Islet precursor cell (in vitro differentiated cells): Measurements from ENCODE around the gene AGBL4.
"Not testable (repeated sequence)": the region's sequence is repeated elsewhere in the genome, so short reads cannot be mapped to it uniquely, and the experiment has no call there.

Experiments
- DNase-seq: peaks from one replicate; pipeline ENCODE4 v3.0.0-alpha.2; 2018

The AGBL4 gene

DNA sequence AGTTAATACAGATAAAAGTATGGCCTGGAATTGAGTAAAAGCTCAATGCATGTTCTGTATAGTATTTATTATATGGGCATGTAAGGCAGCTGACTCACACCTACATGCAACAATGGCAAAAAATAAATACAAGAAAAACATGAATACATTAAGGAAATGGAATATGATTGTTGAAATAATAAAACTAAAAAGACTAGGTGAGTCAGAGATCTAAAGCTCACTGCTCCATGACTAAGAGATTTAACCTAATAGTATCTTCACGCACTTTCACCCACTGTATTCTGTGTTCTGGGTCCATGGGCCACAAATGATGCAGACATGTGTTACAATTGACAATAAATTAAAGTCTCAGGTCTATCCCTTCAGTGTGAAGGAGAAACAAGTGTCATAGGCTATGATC lies 607.0 kb downstream of the AGBL4 start:
- no peak for DNase-seq

DNA sequence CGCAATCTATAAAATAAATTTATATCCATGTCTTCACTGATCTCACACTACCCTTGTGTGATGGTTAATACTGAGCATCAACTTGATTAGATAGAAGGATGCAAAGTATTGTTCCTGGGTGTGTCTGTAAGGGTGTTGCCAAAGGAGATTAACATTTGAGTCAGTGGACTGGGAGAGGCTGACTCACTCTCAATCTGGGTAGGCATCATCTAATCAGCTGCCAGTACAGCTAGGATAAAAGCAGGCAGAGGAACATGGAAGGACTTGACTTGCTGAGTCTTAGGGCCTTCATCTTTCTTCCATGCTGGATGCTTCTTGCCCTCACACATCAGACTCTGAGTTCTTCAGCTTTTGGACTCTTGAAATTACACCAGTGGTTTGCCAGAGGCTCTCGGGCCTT lies 615.4 kb downstream of the AGBL4 start:
- no peak for DNase-seq

DNA sequence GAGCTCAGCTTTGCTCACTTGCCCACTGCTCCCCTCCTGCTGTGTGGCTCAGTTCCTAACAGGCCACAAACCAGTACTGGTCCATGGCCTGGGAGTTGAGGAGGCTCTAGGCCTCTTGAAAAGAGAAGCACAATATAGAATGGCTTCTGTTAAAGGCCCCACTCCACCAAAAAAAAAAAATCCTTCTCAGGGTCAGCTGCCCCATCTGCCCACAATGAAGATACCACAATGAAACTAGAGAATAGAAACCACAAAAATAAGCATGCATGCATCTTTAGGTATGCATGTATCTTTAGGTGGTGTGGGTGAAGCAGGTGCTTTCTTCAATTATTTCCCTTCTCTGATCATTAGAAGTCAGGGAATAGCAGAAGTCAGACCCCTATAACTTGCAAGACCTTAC lies 626.7 kb downstream of the AGBL4 start:
- no peak for DNase-seq

GRCh38 chr1:49394200-49394599 lies 629.6 kb downstream of the AGBL4 start:
- no peak for DNase-seq

DNA sequence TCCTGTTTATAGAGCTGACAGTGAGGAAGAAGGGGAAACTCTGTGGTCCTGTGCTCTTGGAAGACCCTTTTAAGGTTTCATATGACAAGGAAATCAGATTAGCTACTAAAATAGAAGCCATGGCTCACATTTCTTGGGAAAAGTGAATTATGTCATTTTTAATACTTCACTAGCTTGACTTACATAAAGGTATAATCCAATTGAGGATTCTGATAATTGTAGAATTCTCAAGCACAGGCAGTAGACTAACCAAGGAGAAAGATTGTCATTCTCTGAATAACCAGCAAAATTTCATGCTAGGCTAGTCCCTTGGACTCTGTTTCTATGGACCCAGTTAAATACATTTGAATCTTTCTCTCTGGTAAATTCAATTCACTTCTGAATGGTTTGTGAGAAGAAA lies 634.1 kb downstream of the AGBL4 start:
- no peak for DNase-seq

DNA sequence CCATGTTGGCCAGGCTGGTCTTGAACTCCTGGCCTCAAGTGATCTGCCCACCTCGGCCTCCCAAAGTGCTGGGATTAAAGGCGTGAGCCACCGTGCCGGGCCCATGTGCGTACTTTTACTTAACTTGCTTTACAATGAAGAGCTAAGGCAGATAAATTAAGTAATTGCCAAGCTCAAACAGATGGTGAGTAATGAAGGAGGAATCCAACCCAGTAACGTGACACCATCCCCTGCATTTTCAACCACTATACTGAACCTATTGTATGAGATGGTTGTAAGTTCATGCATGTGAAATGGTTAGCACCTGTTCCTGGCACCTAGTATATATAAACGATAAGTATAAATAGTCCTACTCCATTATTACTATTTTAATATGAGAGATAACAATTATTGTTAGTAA lies 659.1 kb downstream of the AGBL4 start:
- DNase-seq: peak; percentile 56

- DNase-seq: no peak
Observed at GRCh38 chr1:49363628-49364027, 660.1 kb downstream of the AGBL4 start.

DNA sequence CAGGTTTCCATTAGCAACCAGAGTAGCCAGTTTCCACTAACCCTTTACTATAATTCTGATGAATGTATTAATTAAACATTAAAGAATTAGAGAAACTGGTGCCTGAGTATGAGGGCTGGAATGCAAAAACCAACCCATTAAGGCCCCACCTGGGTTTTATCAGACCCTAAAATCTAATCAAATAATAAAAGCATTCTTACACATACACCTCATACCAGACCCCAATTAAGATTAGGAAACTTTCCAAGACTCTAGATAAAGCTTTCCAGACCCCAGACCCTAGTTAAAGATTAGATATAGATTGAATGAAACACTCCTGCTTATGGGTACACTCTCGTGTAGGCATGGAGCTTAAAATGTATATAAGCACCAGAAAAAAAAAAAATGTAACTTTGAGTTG lies 665.7 kb downstream of the AGBL4 start:
- DNase-seq: no peak

DNA sequence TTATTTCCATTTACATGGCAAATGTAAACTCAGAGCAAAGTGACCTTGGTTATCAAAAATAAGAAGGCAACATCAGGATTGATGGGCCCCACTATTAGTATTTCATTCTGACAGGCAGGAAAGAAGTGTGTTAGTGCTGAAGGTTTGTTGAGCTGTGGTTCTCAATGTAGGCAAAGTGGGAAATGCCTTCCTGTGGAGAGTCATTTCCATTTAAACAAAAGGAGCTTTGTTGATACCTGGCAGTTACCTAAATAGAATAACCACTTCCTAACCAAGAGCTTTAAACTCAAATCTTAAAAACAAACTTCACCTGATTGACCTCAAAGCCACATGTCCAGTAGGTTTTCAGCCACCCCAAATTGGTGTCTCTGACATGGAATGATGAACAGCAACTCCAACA lies 667.2 kb downstream of the AGBL4 start:
- DNase-seq: no peak

GRCh38 chr1:49351768-49352167 lies 672.0 kb downstream of the AGBL4 start:
- DNase-seq: no peak

GRCh38 chr1:49346767-49347349 lies 676.9 kb downstream of the AGBL4 start:
- DNase-seq: no peak

- DNase-seq: no peak
Observed at GRCh38 chr1:49340576-49340975, 683.2 kb downstream of the AGBL4 start.

- no peak for DNase-seq
Observed at GRCh38 chr1:49339043-49339442, 684.7 kb downstream of the AGBL4 start.

GRCh38 chr1:49337251-49337650 lies 686.5 kb downstream of the AGBL4 start:
- no peak for DNase-seq

- DNase-seq: no peak
Observed at GRCh38 chr1:49333906-49334305, 689.8 kb downstream of the AGBL4 start.

DNA sequence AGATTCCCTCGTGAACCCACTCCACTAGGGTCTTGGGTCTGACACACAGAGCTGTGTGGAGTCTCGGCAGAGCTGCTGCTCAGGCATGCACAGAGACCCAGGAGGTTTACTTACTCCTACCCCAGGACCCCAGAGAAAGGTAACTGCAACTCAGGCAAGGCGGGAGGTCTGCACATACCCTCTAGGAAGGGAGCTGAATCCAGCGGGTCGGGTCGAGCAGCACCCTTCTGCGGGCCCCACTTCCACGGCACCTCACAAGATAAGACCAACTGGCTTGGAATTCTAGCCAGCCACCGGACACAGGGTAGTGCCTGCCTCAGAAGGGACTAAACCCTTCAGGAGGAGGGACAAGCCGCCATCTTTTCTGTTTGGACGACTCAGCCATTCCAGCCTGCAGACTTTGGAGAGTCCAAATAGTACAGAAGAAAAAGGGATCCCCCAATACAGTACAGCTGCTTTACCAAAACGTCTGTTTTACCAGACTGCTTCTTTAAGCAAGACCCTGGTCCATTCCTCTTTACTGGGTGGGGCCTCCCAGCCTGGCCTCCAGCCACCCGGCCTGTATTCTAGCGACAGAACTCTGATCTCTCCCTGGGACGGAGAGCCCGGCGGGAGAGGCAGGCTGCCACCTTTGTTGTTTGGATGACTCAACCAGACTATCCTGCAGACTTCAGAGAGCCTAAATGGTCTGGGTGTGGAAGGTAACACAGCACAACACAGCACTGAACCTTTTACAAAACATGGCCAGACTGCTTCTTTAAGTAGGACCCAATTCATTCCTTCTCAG lies 692.5 kb downstream of the AGBL4 start:
- peak; percentile 62 for DNase-seq

DNA sequence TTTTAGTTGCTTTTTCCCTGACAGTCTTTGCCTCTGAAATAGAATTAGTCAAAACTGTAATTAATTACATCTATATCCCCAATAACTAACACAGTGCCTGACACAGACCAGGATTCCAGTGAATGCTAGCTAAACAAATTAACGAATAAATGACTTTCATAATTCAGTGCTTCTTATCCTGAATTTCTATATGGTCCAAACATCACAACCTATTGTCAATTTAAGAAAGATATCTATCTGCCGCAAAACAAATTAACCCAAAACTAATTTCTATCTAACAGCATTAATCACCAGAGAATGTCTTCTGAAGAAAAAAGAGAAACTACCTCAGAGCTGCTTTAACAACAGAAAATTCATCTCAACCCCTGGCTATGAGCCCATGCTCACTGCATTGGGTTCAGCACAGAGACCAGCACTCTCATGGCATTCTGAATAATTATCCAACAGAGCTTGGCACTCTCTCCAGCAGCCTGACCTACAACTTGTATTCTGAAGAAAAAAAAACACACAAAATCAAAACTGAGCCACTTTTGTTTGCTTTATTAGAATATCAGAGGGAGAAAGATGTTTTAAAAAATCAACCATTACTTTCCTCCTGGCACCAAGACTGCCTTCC lies 699.7 kb downstream of the AGBL4 start:
- no peak for DNase-seq

DNA sequence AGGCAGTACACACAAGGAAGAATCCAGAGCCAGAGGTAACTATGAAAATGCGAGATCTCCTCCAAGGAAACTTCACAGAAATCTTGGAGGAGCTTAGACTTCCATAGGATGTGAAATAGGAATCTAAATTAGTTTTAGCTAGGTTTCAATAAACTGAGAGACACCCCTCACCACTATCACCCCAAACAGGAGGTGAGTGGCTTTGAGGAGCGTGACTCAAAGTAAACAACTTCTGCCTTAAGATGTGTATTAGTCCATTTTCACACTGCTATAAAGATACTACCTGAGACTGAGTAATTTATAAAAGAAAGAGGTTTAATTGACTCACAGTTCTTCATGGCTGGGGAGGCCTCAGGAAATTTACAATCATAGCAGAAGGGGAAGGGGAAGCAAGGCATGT lies 703.3 kb downstream of the AGBL4 start:
- DNase-seq: not testable (repeated sequence)

DNA sequence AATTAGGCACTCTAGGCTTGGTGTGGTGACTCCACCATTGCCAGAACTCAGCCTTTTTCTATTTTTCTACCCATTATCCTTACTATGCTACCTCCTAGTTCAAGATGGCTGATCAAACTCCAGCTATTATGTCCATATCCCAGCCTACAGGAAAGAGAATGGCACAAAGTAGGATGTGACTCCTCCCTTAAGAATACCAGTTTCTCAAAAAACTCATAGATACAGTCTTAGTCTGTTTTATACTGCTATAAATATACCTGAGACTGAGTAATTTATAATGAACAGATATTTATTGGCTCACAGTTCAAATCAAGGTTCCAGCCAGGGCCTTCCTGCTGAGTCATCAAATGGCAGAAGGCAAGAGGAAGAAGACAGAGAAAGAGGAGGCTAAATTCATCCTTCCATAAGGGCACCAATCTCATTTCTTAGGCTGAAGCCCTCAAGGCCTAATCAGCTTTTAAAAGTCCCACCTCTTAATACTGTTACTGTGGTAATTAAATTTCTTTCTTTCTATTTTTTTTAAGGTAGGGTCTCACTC lies 704.3 kb downstream of the AGBL4 start:
- DNase-seq: no peak

DNA sequence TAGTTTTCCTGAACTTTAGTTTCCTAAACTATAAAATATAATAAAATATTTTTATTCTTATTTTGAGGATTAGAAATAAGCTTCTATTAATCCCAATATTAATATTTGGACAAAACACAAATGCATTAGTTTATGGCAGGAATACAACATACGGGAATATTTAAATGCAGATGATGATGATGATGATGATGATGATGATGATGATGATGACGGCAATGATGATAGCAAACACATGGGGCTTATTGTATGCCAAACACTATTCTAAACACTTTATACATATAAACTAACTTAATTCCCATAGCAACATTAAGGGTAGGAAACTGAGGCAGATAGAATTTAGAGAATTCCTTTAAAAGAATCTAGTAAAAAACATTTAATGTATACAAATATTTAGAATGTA lies 705.5 kb downstream of the AGBL4 start:
- DNase-seq: no peak

- DNase-seq: no peak
Observed at GRCh38 chr1:49307457-49307856, 716.3 kb downstream of the AGBL4 start.

DNA sequence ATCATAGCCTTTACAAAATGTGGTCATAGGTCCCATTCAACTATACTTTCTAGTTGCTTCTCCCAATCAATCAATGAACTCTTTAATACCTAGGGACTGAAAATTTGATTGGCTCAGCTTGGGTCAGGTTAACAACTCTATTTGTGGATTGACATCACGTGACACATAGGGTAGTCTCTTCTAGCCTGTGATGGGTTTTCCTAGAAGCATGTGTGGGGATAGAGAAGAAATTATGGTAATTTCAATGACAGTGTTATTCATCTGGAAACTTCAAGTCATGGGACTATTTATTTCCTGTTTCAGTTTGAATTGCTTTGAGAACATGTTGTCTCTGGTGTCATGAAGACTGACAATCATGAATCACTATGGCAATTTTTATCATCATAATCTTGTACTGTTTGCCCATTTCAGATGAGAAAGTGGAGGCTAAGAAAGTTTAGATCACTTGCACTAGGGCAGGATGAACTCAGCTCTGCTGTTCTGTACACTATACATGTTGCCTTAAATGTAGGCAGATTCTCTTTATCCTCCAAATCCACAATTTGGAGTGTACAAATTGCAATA lies 717.2 kb downstream of the AGBL4 start:
- no peak for DNase-seq

- DNase-seq: not testable (repeated sequence)
Observed at GRCh38 chr1:49302400-49302799, 721.4 kb downstream of the AGBL4 start.

DNA sequence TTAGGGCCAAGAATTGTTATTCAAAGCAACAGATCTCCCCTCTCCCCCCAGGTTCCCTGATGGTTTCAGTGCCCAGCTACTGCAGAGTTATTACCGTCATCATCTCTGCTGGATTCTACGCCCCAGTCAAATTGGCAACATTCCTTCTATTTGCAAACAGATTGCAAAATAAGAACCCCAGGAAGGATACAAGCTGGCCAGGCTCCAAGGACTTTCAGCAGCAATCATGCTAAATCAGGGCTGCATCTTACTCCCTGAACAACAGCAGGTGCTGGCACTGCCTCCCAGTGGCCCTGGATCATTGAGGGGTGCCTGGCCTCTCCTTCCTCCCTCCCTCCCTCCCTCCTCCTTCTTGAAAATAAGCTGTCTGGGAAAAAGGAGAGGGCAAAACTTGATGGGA lies 725.5 kb downstream of the AGBL4 start:
- no peak for DNase-seq
